Skeletal muscle cell (primary cell): ENCODE measurements around the gene NUCB1.

Experiments used
- DNase-seq: peaks from one replicate; pipeline ENCODE4 v3.0.0-alpha.2; 2010; ENCODE audit warnings: low read depth
- H3K4me3 ChIP-seq: 2 replicates; pipeline ENCODE4 v1.5.1; 2011; ENCODE audit warnings: low read depth, mild to moderate bottlenecking, control low read depth, low read length, moderate library complexity

The NUCB1 gene

GRCh38 chr19:48954595-48955307 lies 54.6 kb downstream of the NUCB1 start, which contains the start of gene BAX:
Gene BAX, plus strand, starts transcription at chr19:48954875. Its CDS starts 54 bp downstream, at chr19:48954929.
- peak within 1 kb of the TSS; percentile 95 for H3K4me3 ChIP-seq

GRCh38 chr19:48955308-48955958 lies 55.3 kb downstream of the NUCB1 start:
- no peak for DNase-seq
- H3K4me3 ChIP-seq = peak overlapping the region; percentile 95

More at GRCh38 chr19:48954595-48955307, 54.6 kb downstream of the NUCB1 start, which contains the start of gene BAX:
- peak; percentile 76 for DNase-seq

GRCh38 chr19:48958006-48958405 lies 57.9 kb downstream of the NUCB1 start:
- no peak overlapping the region for H3K4me3 ChIP-seq
- DNase-seq = no peak

GRCh38 chr19:48959341-48960239 lies 59.5 kb downstream of the NUCB1 start:
- no peak for DNase-seq
- no peak overlapping the region for H3K4me3 ChIP-seq

- no peak overlapping the region for H3K4me3 ChIP-seq
- no peak for DNase-seq
Observed at GRCh38 chr19:48961051-48961649, 61.0 kb downstream of the NUCB1 start.

GRCh38 chr19:48961673-48962028 lies 61.5 kb downstream of the NUCB1 start:
- DNase-seq = no peak
- H3K4me3 ChIP-seq = no peak overlapping the region

- no peak overlapping the region for H3K4me3 ChIP-seq
- no peak for DNase-seq
Observed at GRCh38 chr19:48962029-48962848, 62.1 kb downstream of the NUCB1 start.

GRCh38 chr19:48962849-48963165 lies 62.7 kb downstream of the NUCB1 start:
- no peak for DNase-seq
- H3K4me3 ChIP-seq = no peak overlapping the region

- peak overlapping the region; percentile 31 for H3K4me3 ChIP-seq
Observed at GRCh38 chr19:48963371-48964204, 63.5 kb downstream of the NUCB1 start.

GRCh38 chr19:48964205-48965039 lies 64.3 kb downstream of the NUCB1 start:
- no peak for DNase-seq
- H3K4me3 ChIP-seq = peak overlapping the region; percentile 31

More at GRCh38 chr19:48963371-48964204, 63.5 kb downstream of the NUCB1 start:
- no peak for DNase-seq

GRCh38 chr19:48965040-48965805 lies 65.1 kb downstream of the NUCB1 start, which contains the start of gene FTL:
Gene FTL, plus strand, starts transcription at chr19:48965309. Its CDS starts 199 bp downstream, at chr19:48965508.
- DNase-seq = peak; percentile 88
- peak within 1 kb of the TSS; percentile 88 for H3K4me3 ChIP-seq

- no peak for DNase-seq
- peak overlapping the region; percentile 88 for H3K4me3 ChIP-seq
Observed at GRCh38 chr19:48965806-48966540, 65.9 kb downstream of the NUCB1 start.

- H3K4me3 ChIP-seq = peak overlapping the region; percentile 88
- DNase-seq = no peak
Observed at GRCh38 chr19:48966541-48967345, 66.6 kb downstream of the NUCB1 start.

- DNase-seq = no peak
- peak overlapping the region; percentile 88 for H3K4me3 ChIP-seq
Observed at GRCh38 chr19:48967346-48968178, 67.5 kb downstream of the NUCB1 start.
